Hepatocyte (in vitro differentiated cells): ENCODE results near the gene TCF12. TPM values are rescaled to one million over a fixed set of nuclear protein-coding genes. Genes with fewer than 3 reads are reported as not detected.

ENCODE experiments used
- DNase-seq: peaks from one replicate; pipeline ENCODE4 v3.0.0-alpha.2; 2016; ENCODE audit warnings: low spot score
- H2AFZ ChIP-seq: fragments of 200-600 bp; sonication (generic); 2 replicates; pipeline ENCODE4 v1.6.0; 2016; ENCODE audit warnings: antibody characterized with exemption, mild to moderate bottlenecking
- H3K27ac ChIP-seq: fragments of 200-600 bp; sonication (generic); 2 replicates; pipeline ENCODE4 v1.5.1; 2016; ENCODE audit warnings: mild to moderate bottlenecking
- H3K27me3 ChIP-seq: fragments of 200-600 bp; sonication (generic); 2 replicates; pipeline ENCODE4 v1.6.1; 2016
- H3K36me3 ChIP-seq: fragments of 200-600 bp; sonication (generic); replicated peaks from 2 replicates; pipeline ENCODE4 v1.5.1; 2016; ENCODE audit warnings: low read depth; ENCODE audit not compliant: insufficient read depth
- H3K4me1 ChIP-seq: fragments of 200-600 bp; sonication (generic); 2 replicates; pipeline ENCODE4 v1.5.1; 2016; ENCODE audit warnings: mild to moderate bottlenecking, moderate library complexity; ENCODE audit not compliant: insufficient read depth
- H3K4me2 ChIP-seq: fragments of 200-600 bp; sonication (generic); 2 replicates; pipeline ENCODE4 v1.6.0; 2016
- H3K4me3 ChIP-seq: fragments of 200-600 bp; sonication (generic); 2 replicates; pipeline ENCODE4 v1.5.1; 2016; ENCODE audit warnings: mild to moderate bottlenecking
- H3K79me2 ChIP-seq: fragments of 200-600 bp; sonication (generic); 2 replicates; pipeline ENCODE4 v1.6.0; 2017; ENCODE audit warnings: mild to moderate bottlenecking
- H3K9me2 ChIP-seq: fragments of 200-600 bp; sonication (generic); replicated peaks from 2 replicates; pipeline ENCODE4 v1.6.0; 2017; ENCODE audit warnings: mild to moderate bottlenecking; ENCODE audit not compliant: insufficient read depth
- H3K9me3 ChIP-seq: fragments of 200-600 bp; sonication (generic); 2 replicates; pipeline ENCODE4 v1.5.1; 2016; ENCODE audit warnings: low read depth, mild to moderate bottlenecking
- H4K20me1 ChIP-seq: fragments of 200-600 bp; sonication (generic); 2 replicates; pipeline ENCODE4 v1.6.0; 2016; ENCODE audit warnings: mild to moderate bottlenecking; ENCODE audit not compliant: insufficient read depth, poor library complexity, severe bottlenecking
- CTCF ChIP-seq: fragments of 200-600 bp; sonication (generic); IDR thresholded peaks from 2 replicates; pipeline ENCODE4 v1.5.1; 2016; ENCODE audit warnings: antibody characterized with exemption, mild to moderate bottlenecking; ENCODE audit not compliant: poor library complexity
- EZH2 ChIP-seq: fragments of 200-600 bp; sonication (generic); IDR thresholded peaks from 2 replicates; pipeline ENCODE4 v1.6.1; 2016; ENCODE audit warnings: antibody characterized with exemption, mild to moderate bottlenecking, borderline replicate concordance
- EZH2phosphoT487 ChIP-seq: fragments of 200-600 bp; sonication (generic); IDR thresholded peaks from one replicate; pipeline ENCODE4 v1.6.1; 2018; ENCODE audit warnings: antibody characterized with exemption, mild to moderate bottlenecking, low read depth, moderate library complexity; ENCODE audit not compliant: unreplicated experiment, severe bottlenecking
- WGBS: methylation state at CpG from one replicate; pipeline ENCODE4 v1.1.6; 2016; ENCODE audit warnings: low lambda C conversion rate; ENCODE audit errors: missing lambda C conversion rate; 5-methylcytosine and 5-hydroxymethylcytosine counted together
- polyA plus RNA-seq: library from polyadenylated mRNA; unstranded; fragments of >200 nt; fragmentation: Nextera tagmentation; extraction: Ambion mirVana; gene quantifications from 2 replicates; pipeline ENCODE4 v1.2.1, GENCODE V29; 2016
- small RNA-seq: library from RNA; depleted of rRNA; stranded (forward); fragments of <200 nt; gene quantifications from one replicate; pipeline ENCODE3, GENCODE V24; 2014
- total RNA-seq: library from RNA; depleted of rRNA; stranded (reverse); fragments of >200 nt; gene quantifications from 2 replicates; pipeline ENCODE4 v1.2.3, GENCODE V29; 2014

Gene TCF12
- total and polyA plus RNA-seq, 2 experiments from 2014 or later, result 42.0 to 93.2 TPM

GRCh38 chr15:57337868-57338411 is 419.5 kb downstream of the TCF12 start:
- Histone ChIP-seq H4K20me1 (no peaks in the 10 kb centered on the region), H3K9me2 (no peaks in the 10 kb centered on the region), H3K27ac (no peak overlapping the region), H3K4me3 (no peak overlapping the region), H3K27me3 (no peaks in the 10 kb centered on the region), H2AFZ (no peak overlapping the region), H3K9me3 (no peaks in the 10 kb centered on the region), H3K79me2 (no peaks in the 10 kb centered on the region), H3K4me2 (no peak overlapping the region), H3K4me1 (peaks cover 3% of the 10 kb centered on the region), H3K36me3 (no peaks in the 10 kb centered on the region)
- no peak for DNase-seq
- no peak for TF ChIP-seq EZH2phosphoT487
- no peak for TF ChIP-seq CTCF
- no peak for TF ChIP-seq EZH2
- 83% methylated on average over 15 of the region's 15 CpGs for WGBS

GRCh38 chr15:57339321-57339720 is 420.9 kb downstream of the TCF12 start:
- Histone ChIP-seq H3K36me3 (no peaks in the 10 kb centered on the region), H3K4me1 (no peaks in the 10 kb centered on the region), H3K27me3 (no peaks in the 10 kb centered on the region), H3K27ac (no peak overlapping the region), H2AFZ (no peak overlapping the region), H3K9me2 (no peaks in the 10 kb centered on the region), H3K79me2 (no peaks in the 10 kb centered on the region), H3K9me3 (no peaks in the 10 kb centered on the region), H4K20me1 (no peaks in the 10 kb centered on the region), H3K4me2 (no peak overlapping the region), H3K4me3 (no peak overlapping the region)
- TF ChIP-seq EZH2phosphoT487 (no peak), CTCF (no peak), EZH2 (no peak)
- no peak for DNase-seq
- 91% methylated on average over 5 of the region's 5 CpGs for WGBS

Small RNA genes lying within 50 kb of the gene (small RNA-seq; reads per million reads assigned to genes)
- gene RF01210, result not detected

Other genes with a start within 250 kb of the TCF12 start
- gene ZNF280D, start 185.1 kb upstream of the TCF12 start, total RNA-seq, result 0.87 and 1.7 TPM in 2 replicates
- gene ZNF280D, start 185.1 kb upstream of the TCF12 start, polyA plus RNA-seq, result 0.54 TPM in 1 of 2 replicates, not detected in the other